ENCODE results near the gene ADGRB2. TPM values are rescaled to one million over a fixed set of nuclear protein-coding genes. Genes with fewer than 3 reads are reported as not detected.

Gene ADGRB2
- total RNA-seq, 2 experiments from 2014 or later: 0.39 to 0.71 TPM

- H3K4me3 ChIP-seq (ENCODE audit: low read length): no peak overlapping the region
- ATAC-seq (ENCODE audit: poor library complexity) (no peak), DNase-seq (no peak)
- no peak for TF ChIP-seq CTCF (IDR thresholded peaks at IDR 0.05)
- no peaks in the 10 kb centered on the region for H3K9me3 Mint-ChIP-seq
- H3K4me1 ChIP-seq (ENCODE audit: insufficient read depth, low read length): peaks cover 13% of the 10 kb centered on the region
- no peak overlapping the region for H3K4me3 Mint-ChIP-seq
- H3K27me3 Mint-ChIP-seq: no peaks in the 10 kb centered on the region
- H3K9me3 ChIP-seq (ENCODE audit: control insufficient read depth in 1 of 2, insufficient read depth in 1 of 2, low read length in 2 of 2): no peaks in the 10 kb centered on the region
- H3K36me3 ChIP-seq (ENCODE audit: insufficient read depth, low read length): no peaks in the 10 kb centered on the region
- H3K36me3 Mint-ChIP-seq (ENCODE audit: low read depth): no peaks in the 10 kb centered on the region
- ChIA-PET CTCF (no interaction called here), POLR2A (no interaction called here)
- H3K27ac ChIP-seq (ENCODE audit: low read depth in 1 of 2, low read length in 2 of 2): no peak overlapping the region
- H3K4me1 Mint-ChIP-seq (ENCODE audit: low read depth): peaks cover 10% of the 10 kb centered on the region
- H3K27me3 ChIP-seq (ENCODE audit: control insufficient read depth in 1 of 2, insufficient read depth in 2 of 2, low read length in 2 of 2): no peaks in the 10 kb centered on the region
- no peak overlapping the region for H3K27ac Mint-ChIP-seq
- intact Hi-C loops (cut with DNase I, micrococcal nuclease): no loop called here
Measured at GRCh38 chr1:31734582-31735107, 29.5 kb downstream of the ADGRB2 start.

- H3K27me3 ChIP-seq (ENCODE audit: control insufficient read depth in 1 of 2, insufficient read depth in 2 of 2, low read length in 2 of 2): no peaks in the 10 kb centered on the region
- intact Hi-C loops (cut with DNase I, micrococcal nuclease): no loop called here
- Mint-ChIP-seq H3K9me3 (no peaks in the 10 kb centered on the region), H3K27me3 (no peaks in the 10 kb centered on the region), H3K4me3 (no peak overlapping the region), H3K27ac (no peak overlapping the region), H3K36me3 (ENCODE audit: low read depth) (no peaks in the 10 kb centered on the region), H3K4me1 (ENCODE audit: low read depth) (peaks cover 6% of the 10 kb centered on the region)
- H3K9me3 ChIP-seq (ENCODE audit: control insufficient read depth in 1 of 2, insufficient read depth in 1 of 2, low read length in 2 of 2): no peaks in the 10 kb centered on the region
- H3K36me3 ChIP-seq (ENCODE audit: insufficient read depth, low read length): no peaks in the 10 kb centered on the region
- no peak overlapping the region for H3K4me3 ChIP-seq (ENCODE audit: low read length)
- ATAC-seq (ENCODE audit: poor library complexity): no peak
- ChIA-PET POLR2A (no interaction called here), CTCF (no interaction called here)
- peaks cover 2% of the 10 kb centered on the region for H3K4me1 ChIP-seq (ENCODE audit: insufficient read depth, low read length)
- H3K27ac ChIP-seq (ENCODE audit: low read depth in 1 of 2, low read length in 2 of 2): no peak overlapping the region
- no peak for TF ChIP-seq CTCF (IDR thresholded peaks at IDR 0.05)
- DNase-seq: no peak
Measured at GRCh38 chr1:31733389-31734219, 30.5 kb downstream of the ADGRB2 start.

- H3K27me3 ChIP-seq (ENCODE audit: control insufficient read depth in 1 of 2, insufficient read depth in 2 of 2, low read length in 2 of 2): no peaks in the 10 kb centered on the region
- H3K4me3 ChIP-seq (ENCODE audit: low read length): no peak overlapping the region
- H3K9me3 Mint-ChIP-seq: no peaks in the 10 kb centered on the region
- intact Hi-C loops (cut with DNase I, micrococcal nuclease): no loop called here
- DNase-seq (no peak), ATAC-seq (ENCODE audit: poor library complexity) (no peak)
- no peak overlapping the region for H3K27ac ChIP-seq (ENCODE audit: low read depth in 1 of 2, low read length in 2 of 2)
- H3K9me3 ChIP-seq (ENCODE audit: control insufficient read depth in 1 of 2, insufficient read depth in 1 of 2, low read length in 2 of 2): no peaks in the 10 kb centered on the region
- no peaks in the 10 kb centered on the region for H3K36me3 Mint-ChIP-seq (ENCODE audit: low read depth)
- CTCF ChIA-PET: no interaction called here
- no peaks in the 10 kb centered on the region for H3K4me1 ChIP-seq (ENCODE audit: insufficient read depth, low read length)
- TF ChIP-seq CTCF (IDR thresholded peaks at IDR 0.05): no peak
- H3K4me1 Mint-ChIP-seq (ENCODE audit: low read depth): peaks cover 6% of the 10 kb centered on the region
- no peaks in the 10 kb centered on the region for H3K27me3 Mint-ChIP-seq
- no peaks in the 10 kb centered on the region for H3K36me3 ChIP-seq (ENCODE audit: insufficient read depth, low read length)
- H3K4me3 Mint-ChIP-seq: no peak overlapping the region
- H3K27ac Mint-ChIP-seq: no peak overlapping the region
- POLR2A ChIA-PET: no interaction called here
Measured at GRCh38 chr1:31732751-31733289, 31.3 kb downstream of the ADGRB2 start.

Data from CD4-positive, alpha-beta T cell (primary cell).